Stomach (tissue), 9 donors: ENCODE results near the gene RPP21. TPM values are rescaled to one million over a fixed set of nuclear protein-coding genes. Genes with fewer than 3 reads are reported as not detected.

Source experiments
- DNase-seq, 2 donors: peaks; one replicate each; pipeline versions ENCODE4 v3.0.0 to v3.0.0-alpha.2; 2013 to 2019
- H3K27ac ChIP-seq, 5 donors: fragments of 200-600 bp in 4 of 5; sonication (generic) in 4 of 5; one replicate each; pipeline ENCODE4 v1.5.1; 2013 to 2019; ENCODE audit warnings: mild to moderate bottlenecking in 1 of 5, moderate library complexity in 1 of 5
- H3K27me3 ChIP-seq, 3 donors: fragments of 200-600 bp; sonication (generic); one replicate each; pipeline ENCODE4 v1.5.1; 2017 to 2019; ENCODE audit warnings: mixed run types in 1 of 3
- H3K36me3 ChIP-seq, 4 donors: fragments of 200-600 bp; sonication (generic); 1 replicate in 3 of 4; 2 replicates in 1 of 4; pipeline ENCODE4 v1.5.1; 2016 to 2019
- H3K4me1 ChIP-seq, 4 donors: fragments of 200-600 bp; sonication (generic); one replicate each; pipeline ENCODE4 v1.5.1; 2016 to 2019
- H3K4me3 ChIP-seq, 4 donors: fragments of 200-600 bp; sonication (generic) in 3 of 4; one replicate each; pipeline ENCODE4 v1.5.1; 2016 to 2019; ENCODE audit warnings: mild to moderate bottlenecking in 1 of 4
- H3K9me3 ChIP-seq, 4 donors: fragments of 200-600 bp; sonication (generic); one replicate each; pipeline ENCODE4 v1.5.1; 2016 to 2019
- CTCF ChIP-seq, 7 experiments: fragments of 450-650 bp in 4 of 7; fragments of 200-600 bp in 3 of 7; sonication (generic) in 3 of 7; IDR thresholded peaks; one replicate each; pipeline ENCODE4 v1.5.1; 2016 to 2019; ENCODE audit warnings: antibody characterized with exemption in 7 of 7, control low read depth in 2 of 7, mild to moderate bottlenecking in 1 of 7
- EP300 ChIP-seq: sonication (generic); formaldehyde crosslinking; IDR thresholded peaks from one replicate; pipeline ENCODE4 v1.6.1; 2017; ENCODE audit warnings: antibody characterized with exemption
- POLR2A ChIP-seq, 4 donors: fragments of 450-650 bp; IDR thresholded peaks; one replicate each; pipeline ENCODE4 v1.6.1; 2016; ENCODE audit warnings: antibody characterized with exemption in 4 of 4, control low read depth in 2 of 4, mild to moderate bottlenecking in 1 of 4, moderate library complexity in 1 of 4
- POLR2AphosphoS5 ChIP-seq, 3 donors: sonication (generic); formaldehyde crosslinking; IDR thresholded peaks; one replicate each; pipeline ENCODE4 v1.6.1; 2016; ENCODE audit warnings: antibody characterized with exemption in 3 of 3
- WGBS, 5 donors: extraction: QIAGEN DNeasy Blood & Tissue Kit in 3 of 5; methylation state at CpG; one replicate each; pipeline versions ENCODE4 v1.1.5 to v1.1.7; 2013 to 2018; 5-methylcytosine and 5-hydroxymethylcytosine counted together
- intact Hi-C: fragments of 100-400 bp; cut with DNase I; formaldehyde crosslinking; loops from one replicate; pipeline ENCODE4 v1.15.1; 2023; ENCODE audit warnings: low total_unique reads
- polyA plus RNA-seq, 3 donors: library from polyadenylated mRNA; stranded (reverse); fragments of 200-250 nt; gene quantifications; one replicate each; pipeline ENCODE4 v1.2.3, GENCODE V29; 2013
- total RNA-seq, 5 donors: library from RNA; depleted of rRNA; stranded (reverse); fragments of >200 nt; gene quantifications; one replicate each; pipeline versions ENCODE4 v1.1.0 to v1.2.3, GENCODE V29; 2014 to 2016
- donor health status: healthy with polysubstance abuse.
- donor health status: Bipolar disorder and iron deficiency.
- donor health status: healthy.

Gene RPP21
- total and polyA plus RNA-seq, 8 donors: 4.5 to 167 (median 119) TPM; not detected in 1

GRCh38 chr6:30357678-30358540 is 13.0 kb downstream of the RPP21 start:
- peaks cover 5 to 11% (median 10%) of the 10 kb centered on the region in 4 donors for H3K4me1 ChIP-seq
- peak; percentile 40 to 86 for DNase-seq
- H3K4me3 ChIP-seq: peak overlapping the region; percentile 33 to 44 (median 40)
- H3K9me3 ChIP-seq: peaks cover 0 to 5% (median 0%) of the 10 kb centered on the region in 4 donors
- 4 to 12% (median 5%) methylated on average over 23 to 40 of the region's 40 CpGs for WGBS, 5 donors
- peaks cover 0 to 93% (median 34%) of the 10 kb centered on the region in 3 donors for H3K27me3 ChIP-seq
- no peak overlapping the region for H3K27ac ChIP-seq
- intact Hi-C loops: no loop called here
- TF ChIP-seq CTCF (IDR thresholded peaks at IDR 0.05) (peak in 5 of 7 experiments; percentile 24 to 65 (median 50)), EP300 (no peak)
- H3K36me3 ChIP-seq: no peaks in the 10 kb centered on the region

GRCh38 chr6:30359276-30359675 is 14.3 kb downstream of the RPP21 start:
- 60 to 84% (median 66%) methylated on average over 5 of the region's 5 CpGs for WGBS, 5 donors
- no peak overlapping the region for H3K27ac ChIP-seq
- no peaks in the 10 kb centered on the region for H3K36me3 ChIP-seq
- no peak for DNase-seq
- no peak for TF ChIP-seq CTCF (IDR thresholded peaks at IDR 0.05)
- no peak for TF ChIP-seq EP300
- TF ChIP-seq POLR2A (IDR thresholded peaks at IDR 0.05): no peak
- no peak for TF ChIP-seq POLR2AphosphoS5 (IDR thresholded peaks at IDR 0.05)
- intact Hi-C loops: no loop called here
- H3K9me3 ChIP-seq: peaks cover 0 to 5% (median 0%) of the 10 kb centered on the region in 4 donors
- peaks cover 5 to 11% (median 10%) of the 10 kb centered on the region in 4 donors for H3K4me1 ChIP-seq
- H3K27me3 ChIP-seq: peaks cover 0 to 95% (median 37%) of the 10 kb centered on the region in 3 donors
- no peak overlapping the region for H3K4me3 ChIP-seq

GRCh38 chr6:30360139-30360538 is 15.2 kb downstream of the RPP21 start:
- intact Hi-C loops: no loop called here
- DNase-seq: no peak
- 50 to 62% (median 58%) methylated on average over 13 of the region's 13 CpGs for WGBS, 5 donors
- no peak overlapping the region for H3K27ac ChIP-seq
- peaks cover 0 to 97% (median 37%) of the 10 kb centered on the region in 3 donors for H3K27me3 ChIP-seq
- no peak for TF ChIP-seq CTCF (IDR thresholded peaks at IDR 0.05)
- TF ChIP-seq EP300: no peak
- TF ChIP-seq POLR2A (IDR thresholded peaks at IDR 0.05): no peak
- no peak for TF ChIP-seq POLR2AphosphoS5 (IDR thresholded peaks at IDR 0.05)
- peaks cover 5 to 11% (median 10%) of the 10 kb centered on the region in 4 donors for H3K4me1 ChIP-seq
- H3K4me3 ChIP-seq: no peak overlapping the region
- H3K36me3 ChIP-seq: no peaks in the 10 kb centered on the region
- peaks cover 0 to 5% (median 0%) of the 10 kb centered on the region in 4 donors for H3K9me3 ChIP-seq

GRCh38 chr6:30361661-30362060 is 16.7 kb downstream of the RPP21 start:
- Histone ChIP-seq H3K9me3 (peaks cover 0 to 5% (median 0%) of the 10 kb centered on the region in 4 donors), H3K36me3 (no peaks in the 10 kb centered on the region), H3K4me3 (no peak overlapping the region), H3K27me3 (peaks cover 0 to 96% (median 44%) of the 10 kb centered on the region in 3 donors), H3K4me1 (peaks cover 5 to 11% (median 10%) of the 10 kb centered on the region in 4 donors), H3K27ac (no peak overlapping the region)
- intact Hi-C loops: no loop called here
- DNase-seq: no peak
- TF ChIP-seq EP300: no peak
- 71 to 94% (median 78%) methylated on average over 2 of the region's 2 CpGs for WGBS, 5 donors
